DLD1 (cell line): ENCODE data around the gene ACADSB.

Experiments
- in situ Hi-C: cut with HindIII; loops from 2 replicates; pipeline ENCODE4 v1.10.0; 2017; ENCODE audit warnings: low sequenced_read_pairs

Gene ACADSB

GRCh38 chr10:123092635-123093414 lies 84.0 kb downstream of the ACADSB start:
- in situ Hi-C loops, result loop anchor here (10.0 to 25.0 kb wide), 2 partner anchors 381 to 642 kb away; no protein-coding TSS in a partner anchor

GRCh38 chr10:123093489-123093888 lies 84.7 kb downstream of the ACADSB start:
- in situ Hi-C loops, result loop anchor here (10.0 to 25.0 kb wide), 2 partner anchors 381 to 641 kb away; no protein-coding TSS in a partner anchor

GRCh38 chr10:123096452-123096851 lies 87.6 kb downstream of the ACADSB start:
- in situ Hi-C loops, result loop anchor here (10.0 to 25.0 kb wide), 2 partner anchors 384 to 638 kb away; no protein-coding TSS in a partner anchor

GRCh38 chr10:123097039-123097438 lies 88.2 kb downstream of the ACADSB start:
- in situ Hi-C loops, result loop anchor here (10.0 to 25.0 kb wide), 2 partner anchors 385 to 638 kb away; no protein-coding TSS in a partner anchor

- in situ Hi-C loops, result no loop called here
Measured at GRCh38 chr10:123100030-123100762, 91.4 kb downstream of the ACADSB start.

GRCh38 chr10:123101872-123102271 lies 93.1 kb downstream of the ACADSB start:
- in situ Hi-C loops, result no loop called here

GRCh38 chr10:123102673-123103072 lies 93.9 kb downstream of the ACADSB start:
- in situ Hi-C loops, result no loop called here

GRCh38 chr10:123103944-123104343 lies 95.1 kb downstream of the ACADSB start:
- in situ Hi-C loops, result no loop called here
